Activated naive CD4-positive, alpha-beta T cell (primary cell): Measurements from ENCODE around the gene TMBIM6.

Source experiments
- DNase-seq, 4 experiments: peaks; one replicate each; lab custom pipeline; 2025; lab: John Stamatoyannopoulos, UW

The TMBIM6 gene

GRCh38 chr12:49798248-49798647 is 56.9 kb downstream of the TMBIM6 start:
- DNase-seq = no peak

DNA sequence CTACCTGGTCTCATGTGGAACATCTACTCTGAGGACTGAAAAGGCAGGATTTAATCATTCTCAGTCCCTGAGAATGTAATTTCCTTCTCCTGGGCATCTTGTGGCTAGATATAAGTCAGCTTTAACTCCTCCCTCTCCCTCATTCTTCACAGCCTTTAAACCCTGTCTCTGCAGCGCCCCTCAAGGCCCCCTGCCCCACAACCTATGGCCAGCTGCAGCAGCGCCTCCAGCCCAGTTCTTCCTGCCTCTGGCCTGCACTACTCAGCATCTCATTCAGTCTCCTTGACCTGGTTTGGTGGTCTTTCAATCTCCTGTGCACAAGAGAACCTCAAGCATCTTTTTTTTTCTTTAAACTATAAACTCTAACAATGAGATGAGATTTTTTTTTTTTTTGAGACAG is 57.6 kb downstream of the TMBIM6 start:
- DNase-seq = no peak

DNA sequence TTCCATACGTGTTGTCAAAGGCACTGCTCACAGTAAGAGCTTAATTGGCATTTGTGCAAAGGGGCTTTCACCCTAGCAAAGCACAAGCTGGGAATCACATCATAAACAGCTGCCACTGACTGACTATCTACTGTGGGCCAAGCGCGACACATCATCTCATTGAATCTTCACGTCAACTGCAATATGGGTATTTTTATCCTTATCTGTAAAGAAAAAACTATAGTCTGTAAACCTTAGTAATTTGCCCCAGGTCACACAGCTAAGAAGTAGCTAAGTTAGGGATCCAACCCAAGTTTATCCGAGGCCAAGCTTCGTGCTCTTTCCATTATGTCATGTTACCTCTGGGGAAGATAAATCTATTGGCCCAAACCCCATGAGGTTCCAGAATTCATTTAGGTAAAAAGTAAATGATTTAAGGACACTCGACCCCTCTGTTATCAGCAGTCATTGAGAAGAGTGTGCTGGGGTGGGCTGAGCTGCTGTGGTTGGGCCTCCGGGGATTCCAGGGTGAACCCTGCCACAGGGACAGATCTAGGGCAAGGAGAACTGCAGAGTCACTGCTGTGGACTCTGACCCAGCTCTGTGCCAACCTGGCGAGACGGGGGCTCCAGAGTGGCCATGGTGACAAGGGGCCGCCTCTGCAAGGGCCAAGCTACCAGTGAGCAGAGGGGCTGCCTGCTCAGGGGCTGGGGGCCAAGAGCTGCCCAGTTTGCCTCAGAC is 59.2 kb downstream of the TMBIM6 start:
- DNase-seq = no peak

DNA sequence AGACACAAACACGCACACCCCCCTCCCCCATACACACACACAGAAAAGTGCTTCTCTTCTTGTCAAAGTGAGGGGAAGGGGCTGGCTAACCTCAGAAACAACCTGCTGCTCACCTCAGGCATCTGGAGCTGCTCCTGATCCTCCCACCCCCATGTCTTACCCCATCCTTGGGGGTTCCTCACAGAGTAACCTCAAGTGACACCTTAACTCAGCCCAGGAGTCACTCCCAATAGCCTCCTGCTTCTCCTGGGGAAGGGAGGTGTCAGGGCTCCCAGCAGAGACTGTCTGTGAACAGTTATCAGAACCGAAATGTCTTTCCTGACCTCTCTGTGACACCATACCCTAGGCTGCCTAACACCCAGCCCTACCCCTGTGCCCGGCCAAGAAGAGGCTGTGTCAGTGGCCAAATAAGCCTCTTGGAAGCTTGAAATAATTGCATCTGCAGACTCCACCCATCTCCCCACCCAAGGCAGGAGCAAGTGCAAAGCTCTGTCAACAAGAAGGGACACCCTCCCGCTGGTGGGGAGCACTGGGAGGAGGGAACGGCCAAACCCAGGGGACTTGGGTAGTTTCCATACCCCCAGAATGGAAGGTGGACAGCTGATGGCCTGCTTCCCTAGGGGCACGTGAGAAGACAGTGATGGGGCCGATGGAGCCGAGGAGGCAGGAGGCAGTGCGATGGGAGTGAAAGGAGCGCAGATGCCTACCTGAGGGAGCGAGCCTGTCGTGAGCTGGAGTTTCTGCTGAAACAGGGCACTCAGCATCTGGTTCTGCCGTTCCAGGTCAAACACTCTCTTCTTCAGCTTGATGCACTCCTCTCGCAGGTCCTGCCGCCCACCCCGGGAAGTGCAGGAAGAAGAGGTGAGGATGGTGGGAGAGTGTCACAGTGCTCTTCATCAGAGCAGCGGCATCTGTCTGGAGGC is 60.0 kb downstream of the TMBIM6 start:
- DNase-seq = no peak

DNA sequence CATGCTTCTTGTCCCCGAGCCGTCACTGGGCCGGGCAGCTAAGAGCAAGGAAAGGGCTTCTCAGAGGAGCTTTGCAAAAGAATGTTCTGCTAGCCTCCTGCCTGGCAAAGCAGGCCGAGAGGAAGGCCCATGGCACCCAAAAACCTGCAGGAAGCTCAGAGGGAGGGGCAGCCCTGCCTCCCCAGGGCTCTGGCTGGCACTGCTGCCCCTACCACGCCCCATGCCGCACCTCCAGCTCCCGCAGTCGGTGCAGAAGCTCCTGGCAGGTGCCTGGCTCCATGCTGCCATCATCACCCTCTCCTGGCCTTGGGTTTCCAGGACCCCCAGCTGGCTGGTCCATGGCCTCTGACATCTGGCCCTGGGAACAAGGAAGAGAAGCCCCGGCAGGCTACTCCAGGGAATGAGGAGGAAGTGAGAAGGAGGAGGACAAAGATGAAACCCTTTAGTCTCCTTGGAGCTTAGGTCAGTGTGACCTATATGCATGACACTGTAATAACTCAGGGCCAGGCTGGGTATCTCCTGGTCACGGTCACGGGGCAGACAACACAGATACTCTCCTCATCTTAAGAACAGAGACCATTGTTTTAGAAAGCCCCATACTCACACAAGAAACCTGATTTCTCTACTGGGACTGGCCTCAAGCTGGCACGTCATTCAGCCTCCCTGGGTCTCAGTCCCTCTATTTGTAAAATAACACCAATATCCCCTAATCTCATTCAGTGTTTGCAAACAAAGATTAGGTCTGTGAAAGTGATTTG is 62.5 kb downstream of the TMBIM6 start:
- no peak for DNase-seq

- no peak for DNase-seq
Measured at GRCh38 chr12:49804821-49805220, 63.5 kb downstream of the TMBIM6 start.

GRCh38 chr12:49805409-49805808 is 64.1 kb downstream of the TMBIM6 start:
- DNase-seq = no peak

- no peak for DNase-seq
Measured at GRCh38 chr12:49806321-49806813, 65.0 kb downstream of the TMBIM6 start.

DNA sequence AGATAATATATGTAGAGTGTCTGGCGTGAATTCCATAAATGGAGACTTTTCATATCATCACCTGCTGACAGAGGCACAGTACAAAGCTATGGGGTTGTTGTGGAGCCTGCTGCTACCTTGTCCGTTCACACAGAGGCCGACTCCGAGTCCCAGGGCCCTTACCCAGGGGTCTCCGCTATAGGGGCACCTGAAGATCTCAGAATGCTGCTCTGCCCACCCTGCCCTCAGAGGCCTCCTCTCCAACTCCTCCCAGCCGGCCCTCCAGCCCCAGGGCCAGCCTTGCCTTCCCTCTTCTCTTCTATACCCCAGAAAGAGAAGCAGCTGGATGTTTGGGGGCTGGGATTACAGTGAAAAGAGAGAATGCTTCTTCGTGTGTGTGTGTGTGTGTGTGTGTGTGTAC is 65.5 kb downstream of the TMBIM6 start:
- no peak for DNase-seq

GRCh38 chr12:49807991-49808580 is 66.7 kb downstream of the TMBIM6 start:
- no peak for DNase-seq

- no peak for DNase-seq
Measured at GRCh38 chr12:49808686-49809380, 67.5 kb downstream of the TMBIM6 start.

DNA sequence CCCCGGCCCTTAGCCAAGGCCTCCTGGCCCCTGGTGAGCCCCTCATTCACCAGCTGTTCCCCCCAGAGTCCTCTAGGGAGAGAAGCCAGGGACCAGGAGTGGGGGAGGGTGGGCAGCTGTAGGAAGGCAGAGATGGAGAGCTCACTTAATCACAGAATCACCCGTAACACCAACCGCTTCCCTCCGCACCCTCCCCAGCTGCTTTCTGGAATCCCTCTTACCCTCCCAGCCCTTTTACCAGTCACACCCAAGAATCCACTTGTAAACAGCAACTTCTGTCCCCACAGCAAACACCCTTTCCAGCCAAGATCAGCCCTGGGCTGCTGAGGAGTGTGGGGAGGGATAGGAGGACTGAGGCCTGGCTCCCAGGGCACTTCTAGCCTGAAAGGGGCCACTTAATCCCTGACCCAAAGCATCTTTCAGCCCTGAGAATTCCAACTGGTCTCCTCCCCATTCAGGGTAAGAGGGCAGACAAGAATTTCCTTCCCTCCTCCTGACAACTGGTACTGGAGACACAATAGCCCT is 68.1 kb downstream of the TMBIM6 start:
- no peak for DNase-seq

DNA sequence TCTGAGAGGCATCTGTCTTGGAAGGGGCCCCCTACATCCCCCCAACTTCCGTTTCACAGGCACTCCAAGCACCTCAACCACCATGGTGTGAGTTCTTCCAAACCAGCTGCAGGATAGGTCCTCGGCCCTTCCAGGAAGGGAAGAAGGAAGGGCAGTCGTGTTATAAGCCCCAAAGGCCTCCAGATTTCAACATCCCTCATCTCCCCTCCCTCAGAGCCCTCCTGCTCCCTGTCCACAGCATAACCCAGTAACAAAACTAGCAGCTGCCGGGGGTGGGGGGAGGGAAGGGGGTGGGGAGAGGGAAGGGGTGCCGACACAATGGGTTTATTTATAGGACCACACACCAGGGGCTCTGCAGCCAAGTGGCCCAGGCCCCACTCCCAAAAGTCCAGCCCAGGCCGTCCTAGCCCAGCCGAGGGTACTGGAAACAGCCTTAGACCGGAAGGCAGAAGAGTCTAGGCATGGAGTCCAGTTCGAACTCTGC is 68.6 kb downstream of the TMBIM6 start:
- DNase-seq = no peak

DNA sequence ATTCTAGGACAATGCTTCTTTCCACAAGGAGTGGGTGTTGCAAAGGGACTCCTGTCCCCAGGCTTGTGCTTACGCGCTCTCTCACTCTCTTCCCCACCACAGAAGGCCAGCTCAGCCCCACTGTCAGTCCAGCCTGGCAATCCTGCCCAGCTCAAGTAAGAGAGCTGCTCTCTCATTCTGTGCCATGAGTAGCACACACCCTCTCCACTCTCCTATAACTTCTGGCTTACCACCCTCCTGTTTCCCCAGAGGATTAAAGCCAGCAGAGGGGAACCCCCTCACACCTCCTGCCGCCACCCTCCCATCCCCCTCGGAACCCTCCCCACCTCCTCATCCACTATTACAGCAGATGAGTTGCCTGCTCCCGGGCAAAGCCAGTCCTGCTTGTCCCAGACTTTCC is 69.8 kb downstream of the TMBIM6 start:
- DNase-seq = no peak

DNA sequence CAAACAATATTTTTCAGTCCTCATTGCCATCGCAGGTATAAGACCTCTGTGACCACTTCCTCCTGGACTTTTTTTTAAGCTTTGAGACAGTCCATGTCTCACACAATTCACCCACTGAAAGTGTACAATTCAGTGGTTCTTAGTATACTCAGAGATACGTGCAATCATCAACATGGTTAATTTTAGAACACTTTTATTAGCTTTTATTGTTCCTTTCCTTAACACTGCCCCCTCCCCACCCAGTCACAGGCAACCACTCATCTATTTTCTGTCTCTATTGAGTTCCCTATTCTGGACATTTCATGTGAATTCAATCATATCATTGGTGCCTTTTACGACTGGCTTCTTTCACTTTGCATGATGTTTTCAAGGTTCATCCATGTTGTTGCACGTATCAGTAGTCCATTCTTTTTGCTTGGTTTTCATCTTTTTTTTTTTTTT is 70.6 kb downstream of the TMBIM6 start:
- DNase-seq = no peak

- DNase-seq = no peak
Measured at GRCh38 chr12:49813131-49813530, 71.8 kb downstream of the TMBIM6 start.
